Gastroesophageal sphincter (tissue), 3 donors: ENCODE results near the gene KREMEN1.

Experiments
- CTCF ChIP-seq, 4 experiments: fragments of 200-600 bp in 2 of 4; fragments of 450-650 bp in 2 of 4; sonication (generic) in 1 of 4; IDR thresholded peaks; one replicate each; pipeline ENCODE4 v1.5.1; 2017 to 2019; ENCODE audit warnings: antibody characterized with exemption in 4 of 4, mild to moderate bottlenecking in 2 of 4, moderate library complexity in 2 of 4
- POLR2A ChIP-seq, 2 donors: fragments of 450-650 bp; IDR thresholded peaks; one replicate each; pipeline ENCODE4 v1.6.1; 2017; ENCODE audit warnings: antibody characterized with exemption in 2 of 2, mild to moderate bottlenecking in 2 of 2, moderate library complexity in 1 of 2

- TF ChIP-seq CTCF (IDR thresholded peaks at IDR 0.05) (no peak), POLR2A (IDR thresholded peaks at IDR 0.05) (no peak)
These were observed 3.4 kb upstream of the KREMEN1 start for GRCh38 chr22:29069463-29069862.
